Ascending aorta (tissue), 2 donors: ENCODE data around the gene VDR. TPM values are rescaled to one million over a fixed set of nuclear protein-coding genes. Genes with fewer than 3 reads are reported as not detected.

Source experiments
- DNase-seq, 2 donors: peaks; one replicate each; pipeline ENCODE4 v3.0.0-alpha.2; 2019; ENCODE audit warnings: low spot score in 2 of 2
- H3K27ac ChIP-seq, 2 donors: fragments of 200-600 bp; sonication (generic); one replicate each; pipeline ENCODE4 v1.5.1; 2016 to 2017; ENCODE audit warnings: mild to moderate bottlenecking in 1 of 2
- H3K27me3 ChIP-seq: fragments of 200-600 bp; sonication (generic); one replicate; pipeline ENCODE4 v1.5.1; 2017
- H3K36me3 ChIP-seq, 2 donors: fragments of 200-600 bp; sonication (generic); one replicate each; pipeline ENCODE4 v1.5.1; 2016
- H3K4me1 ChIP-seq, 2 donors: fragments of 200-600 bp; sonication (generic); one replicate each; pipeline ENCODE4 v1.5.1; 2016 to 2017; ENCODE audit warnings: mild to moderate bottlenecking in 1 of 2
- H3K4me3 ChIP-seq, 2 donors: fragments of 200-600 bp; sonication (generic); one replicate each; pipeline ENCODE4 v1.5.1; 2016 to 2017; ENCODE audit warnings: mild to moderate bottlenecking in 1 of 2
- H3K9me3 ChIP-seq, 2 donors: fragments of 200-600 bp; sonication (generic); one replicate each; pipeline ENCODE4 v1.5.1; 2016
- CTCF ChIP-seq, 3 experiments: fragments of 200-600 bp in 2 of 3; fragments of 450-650 bp in 1 of 3; sonication (generic) in 2 of 3; IDR thresholded peaks; one replicate each; pipeline ENCODE4 v1.5.1; 2016 to 2019; ENCODE audit warnings: antibody characterized with exemption in 3 of 3, mild to moderate bottlenecking in 1 of 3, moderate library complexity in 1 of 3
- intact Hi-C: fragments of 100-400 bp; cut with DNase I; formaldehyde crosslinking; loops from one replicate; pipeline ENCODE4 v1.15.1; 2023
- total RNA-seq: library from RNA; depleted of rRNA; stranded (reverse); fragments of >200 nt; gene quantifications from one replicate; pipeline ENCODE4 v1.1.0, GENCODE V29; 2016

Gene VDR
- total RNA-seq, 1 donor from 2014 or later: 13.1 TPM

- intact Hi-C loops: no loop called here
- no peak for DNase-seq
Measured at GRCh38 chr12:47862881-47863280, 41.9 kb downstream of the VDR start.

GRCh38 chr12:47862167-47862750, 42.5 kb downstream of the VDR start:
- H3K27me3 ChIP-seq: no peaks in the 10 kb centered on the region
- DNase-seq: no peak
- TF ChIP-seq CTCF (IDR thresholded peaks at IDR 0.05): no peak
- no peak overlapping the region for H3K4me3 ChIP-seq
- H3K27ac ChIP-seq: no peak overlapping the region
- H3K36me3 ChIP-seq: peaks cover 0 to 3% of the 10 kb centered on the region in 2 donors
- H3K4me1 ChIP-seq: no peaks in the 10 kb centered on the region
- intact Hi-C loops: no loop called here
- no peaks in the 10 kb centered on the region for H3K9me3 ChIP-seq

More at GRCh38 chr12:47862881-47863280, 41.9 kb downstream of the VDR start:
- Histone ChIP-seq H3K27me3 (no peaks in the 10 kb centered on the region), H3K36me3 (peaks cover 0 to 3% of the 10 kb centered on the region in 2 donors), H3K27ac (no peak overlapping the region), H3K4me3 (no peak overlapping the region), H3K9me3 (no peaks in the 10 kb centered on the region), H3K4me1 (peaks cover 0 to 2% of the 10 kb centered on the region in 2 donors)
- TF ChIP-seq CTCF (IDR thresholded peaks at IDR 0.05): no peak

GRCh38 chr12:47860873-47861272, 43.9 kb downstream of the VDR start:
- Histone ChIP-seq H3K36me3 (peaks cover 3 to 4% of the 10 kb centered on the region in 2 donors), H3K4me1 (no peaks in the 10 kb centered on the region), H3K4me3 (no peak overlapping the region), H3K27me3 (no peaks in the 10 kb centered on the region), H3K27ac (no peak overlapping the region), H3K9me3 (no peaks in the 10 kb centered on the region)
- no peak for DNase-seq
- no peak for TF ChIP-seq CTCF (IDR thresholded peaks at IDR 0.05)
- intact Hi-C loops: no loop called here

- H3K27ac ChIP-seq: no peak overlapping the region
- TF ChIP-seq CTCF (IDR thresholded peaks at IDR 0.05): no peak
- H3K9me3 ChIP-seq: no peaks in the 10 kb centered on the region
- intact Hi-C loops: no loop called here
- no peak overlapping the region for H3K4me3 ChIP-seq
- peaks cover 3 to 4% of the 10 kb centered on the region in 2 donors for H3K36me3 ChIP-seq
- no peak for DNase-seq
- no peaks in the 10 kb centered on the region for H3K27me3 ChIP-seq
- H3K4me1 ChIP-seq: no peaks in the 10 kb centered on the region
Measured at GRCh38 chr12:47860279-47860841, 44.4 kb downstream of the VDR start.

GRCh38 chr12:47858511-47859266, 46.1 kb downstream of the VDR start:
- Histone ChIP-seq H3K36me3 (peaks cover 3 to 4% of the 10 kb centered on the region in 2 donors), H3K9me3 (no peaks in the 10 kb centered on the region), H3K4me3 (no peak overlapping the region), H3K4me1 (no peaks in the 10 kb centered on the region), H3K27ac (no peak overlapping the region), H3K27me3 (no peaks in the 10 kb centered on the region)
- intact Hi-C loops: no loop called here
- no peak for TF ChIP-seq CTCF (IDR thresholded peaks at IDR 0.05)
- no peak for DNase-seq
